Stimulated activated CD4-positive, alpha-beta T cell treated with anti-CD3 and anti-CD28 coated beads, TNF-alpha, amount 100 ng/mL, for 4 hours (primary cell): Measurements from ENCODE around the gene UGT3A1.

Experiments
- DNase-seq, 3 experiments: peaks; one replicate each; pipeline ENCODE4 v3.0.0-alpha.2; 2020; ENCODE audit warnings: low read depth in 3 of 3

Gene UGT3A1

GRCh38 chr5:35908814-35909213 is 82.4 kb downstream of the UGT3A1 start:
- no peak for DNase-seq

GRCh38 chr5:35908228-35908627 is 83.0 kb downstream of the UGT3A1 start:
- no peak for DNase-seq

- DNase-seq: no peak
Observed at GRCh38 chr5:35904443-35905132, 86.6 kb downstream of the UGT3A1 start.

GRCh38 chr5:35903631-35904203 is 87.5 kb downstream of the UGT3A1 start:
- no peak for DNase-seq

- DNase-seq: no peak
Observed at GRCh38 chr5:35902046-35902672, 89.0 kb downstream of the UGT3A1 start.
